ENCODE data around the gene ZNF398. TPM values are rescaled to one million over a fixed set of nuclear protein-coding genes. Genes with fewer than 3 reads are reported as not detected.

Gene ZNF398
- total RNA-seq, 2 donors from 2014 or later: 17.2 to 19.7 TPM

DNA sequence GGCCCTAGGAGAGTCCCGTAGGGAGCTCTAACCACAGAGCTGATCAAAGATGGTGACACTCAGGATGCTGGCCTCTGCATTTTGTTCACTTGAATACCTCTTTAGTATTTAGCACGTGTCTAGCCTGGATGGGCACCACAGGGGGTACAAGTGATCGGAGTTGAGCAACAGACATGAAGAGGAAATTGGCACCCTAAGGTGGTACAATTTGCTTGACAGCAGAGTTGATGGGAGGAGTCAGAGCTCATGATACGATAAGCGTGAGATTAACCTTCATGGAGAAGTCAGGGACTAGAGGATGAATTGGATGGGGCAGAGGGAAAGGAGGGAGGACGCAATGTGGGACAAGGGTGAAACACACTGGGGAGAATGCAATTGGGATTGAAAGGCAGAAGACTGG is 82.3 kb downstream of the ZNF398 start:
- ATAC-seq (no peak), DNase-seq (no peak)
- no peaks in the 10 kb centered on the region for H3K9me3 ChIP-seq (ENCODE audit: control insufficient read depth, low read length, poor library complexity, severe bottlenecking)
- Mint-ChIP-seq H3K36me3 (ENCODE audit: low read depth) (no peaks in the 10 kb centered on the region), H3K4me1 (peaks cover 7% of the 10 kb centered on the region), H3K27ac (no peak overlapping the region), H3K27me3 (peaks cover 19% of the 10 kb centered on the region), H3K4me3 (peak overlapping the region; percentile 21)

DNA sequence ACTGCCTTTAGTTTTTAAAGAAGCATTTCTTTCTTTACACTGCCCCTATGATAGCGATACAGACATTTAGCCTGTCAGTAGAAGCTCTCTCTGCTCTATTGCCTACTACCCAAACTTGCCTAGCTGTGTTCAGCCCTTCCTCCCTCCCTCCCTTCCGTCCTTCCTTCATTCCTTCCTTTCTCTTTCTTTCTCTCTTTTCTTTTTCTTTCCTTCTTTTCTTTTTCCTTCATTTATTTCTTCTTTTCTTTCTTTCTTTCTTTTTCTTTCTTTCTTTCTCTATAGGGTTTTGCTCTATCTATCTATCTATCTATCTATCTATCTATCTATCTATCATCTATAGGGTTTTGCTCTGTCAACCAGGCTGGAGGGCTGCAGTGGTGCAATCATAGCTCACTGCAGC is 85.1 kb downstream of the ZNF398 start:
- Mint-ChIP-seq H3K4me3 (no peak overlapping the region), H3K4me1 (peaks cover 4% of the 10 kb centered on the region), H3K27me3 (peaks cover 19% of the 10 kb centered on the region), H3K36me3 (ENCODE audit: low read depth) (no peaks in the 10 kb centered on the region), H3K27ac (no peak overlapping the region)
- ATAC-seq (no peak), DNase-seq (no peak)
- no peaks in the 10 kb centered on the region for H3K9me3 ChIP-seq (ENCODE audit: control insufficient read depth, low read length, poor library complexity, severe bottlenecking)

Other genes starting within 250 kb of the ZNF398 start
- 10 to 100 TPM; 42.4 to 49.8 TPM for gene PDIA4, start 118.9 kb upstream of the ZNF398 start, total RNA-seq
- 1 to 10 TPM; 2.8 to 4.4 TPM for gene ZNF786, start 56.7 kb upstream of the ZNF398 start, total RNA-seq
- under 1 TPM; 0.23 to 0.87 TPM for gene ZNF425, start 21.1 kb upstream of the ZNF398 start, total RNA-seq
- 10 to 100 TPM; 14.6 to 24.4 TPM for gene ZNF282, start 48.1 kb downstream of the ZNF398 start, total RNA-seq
- 10 to 100 TPM; 12.1 to 15.3 TPM for gene ZNF212, start 92.2 kb downstream of the ZNF398 start, total RNA-seq
- 10 to 100 TPM; 29.0 to 31.4 TPM for gene ZNF783, start 114.7 kb downstream of the ZNF398 start, total RNA-seq

Data from T-helper 17 cell (primary cell).